ENCODE data around the gene HSPB9.

Gene HSPB9

GRCh38 chr17:42079541-42079940 lies 43.1 kb upstream of the HSPB9 start:
- TF ChIP-seq, protein P1, sequence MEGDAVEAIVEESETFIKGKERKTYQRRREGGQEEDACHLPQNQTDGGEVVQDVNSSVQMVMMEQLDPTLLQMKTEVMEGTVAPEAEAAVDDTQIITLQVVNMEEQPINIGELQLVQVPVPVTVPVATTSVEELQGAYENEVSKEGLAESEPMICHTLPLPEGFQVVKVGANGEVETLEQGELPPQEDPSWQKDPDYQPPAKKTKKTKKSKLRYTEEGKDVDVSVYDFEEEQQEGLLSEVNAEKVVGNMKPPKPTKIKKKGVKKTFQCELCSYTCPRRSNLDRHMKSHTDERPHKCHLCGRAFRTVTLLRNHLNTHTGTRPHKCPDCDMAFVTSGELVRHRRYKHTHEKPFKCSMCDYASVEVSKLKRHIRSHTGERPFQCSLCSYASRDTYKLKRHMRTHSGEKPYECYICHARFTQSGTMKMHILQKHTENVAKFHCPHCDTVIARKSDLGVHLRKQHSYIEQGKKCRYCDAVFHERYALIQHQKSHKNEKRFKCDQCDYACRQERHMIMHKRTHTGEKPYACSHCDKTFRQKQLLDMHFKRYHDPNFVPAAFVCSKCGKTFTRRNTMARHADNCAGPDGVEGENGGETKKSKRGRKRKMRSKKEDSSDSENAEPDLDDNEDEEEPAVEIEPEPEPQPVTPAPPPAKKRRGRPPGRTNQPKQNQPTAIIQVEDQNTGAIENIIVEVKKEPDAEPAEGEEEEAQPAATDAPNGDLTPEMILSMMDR (IDR thresholded peaks at IDR 0.05; ENCODE audit: insufficient read depth, low read length, poor library complexity, severe bottlenecking) = no peak

DNA sequence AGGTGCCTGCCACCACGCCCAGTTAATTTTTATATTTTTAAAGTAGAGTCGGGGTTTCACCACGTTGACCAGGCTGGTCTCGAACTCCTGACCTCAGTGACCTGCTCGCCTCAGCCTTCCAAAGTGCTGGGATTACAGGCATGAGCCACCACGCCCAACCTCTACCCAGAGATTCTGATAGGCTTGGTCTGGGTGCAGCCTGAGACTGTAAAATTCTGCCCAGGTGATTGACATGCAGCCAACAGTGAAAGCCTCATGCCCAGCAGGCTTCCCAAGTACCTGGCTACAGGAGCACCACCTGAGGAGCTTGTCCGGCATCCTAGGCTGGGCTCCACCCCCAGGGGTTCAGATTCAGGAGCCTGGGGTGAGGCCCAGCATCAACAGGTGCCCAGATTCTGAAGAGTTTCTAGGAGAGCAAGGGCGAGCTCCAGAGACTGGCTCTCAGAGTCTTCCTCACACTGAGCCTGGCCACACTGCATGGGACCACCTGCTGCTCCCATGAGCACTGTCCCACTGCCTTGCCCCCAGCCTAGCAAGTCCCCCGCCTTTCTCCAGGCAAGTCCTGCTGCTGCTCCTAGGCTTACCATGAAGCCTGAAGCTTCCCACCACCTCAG lies 41.0 kb upstream of the HSPB9 start:
- 0 out of 2 replicates have a peak, but pooled peaks cover 1% of the 10 kb centered on the region for H3K27me3 ChIP-seq (replicated peaks; ENCODE audit: control insufficient read depth, insufficient read depth, low read length)
- H3K36me3 ChIP-seq (ENCODE audit: control insufficient read depth, insufficient read depth, low read length) = no peaks in the 10 kb centered on the region
- no peak for DNase-seq (ENCODE audit: extremely low read depth, insufficient read length)
- no peak overlapping the region for H3K4me3 ChIP-seq (replicated peaks; ENCODE audit: low read depth, low read length)
- TF ChIP-seq, protein P1 (IDR thresholded peaks at IDR 0.05; ENCODE audit: insufficient read depth, low read length, poor library complexity, severe bottlenecking) = no peak

More at GRCh38 chr17:42079541-42079940, 43.1 kb upstream of the HSPB9 start:
- Histone ChIP-seq H3K27me3 (replicated peaks; ENCODE audit: control insufficient read depth, insufficient read depth, low read length) (0 out of 2 replicates have a peak, but pooled peaks cover 1% of the 10 kb centered on the region), H3K36me3 (ENCODE audit: control insufficient read depth, insufficient read depth, low read length) (no peaks in the 10 kb centered on the region), H3K4me3 (replicated peaks; ENCODE audit: low read depth, low read length) (no peak overlapping the region)
- DNase-seq (ENCODE audit: extremely low read depth, insufficient read length) = no peak

GRCh38 chr17:42087042-42087701 lies 35.4 kb upstream of the HSPB9 start:
- TF ChIP-seq, protein P1 (IDR thresholded peaks at IDR 0.05; ENCODE audit: insufficient read depth, low read length, poor library complexity, severe bottlenecking) = no peak
- Histone ChIP-seq H3K36me3 (ENCODE audit: control insufficient read depth, insufficient read depth, low read length) (no peaks in the 10 kb centered on the region), H3K4me3 (replicated peaks; ENCODE audit: low read depth, low read length) (no peak overlapping the region), H3K27me3 (replicated peaks; ENCODE audit: control insufficient read depth, insufficient read depth, low read length) (no peaks in the 10 kb centered on the region)
- DNase-seq (ENCODE audit: extremely low read depth, insufficient read length) = no peak

DNA sequence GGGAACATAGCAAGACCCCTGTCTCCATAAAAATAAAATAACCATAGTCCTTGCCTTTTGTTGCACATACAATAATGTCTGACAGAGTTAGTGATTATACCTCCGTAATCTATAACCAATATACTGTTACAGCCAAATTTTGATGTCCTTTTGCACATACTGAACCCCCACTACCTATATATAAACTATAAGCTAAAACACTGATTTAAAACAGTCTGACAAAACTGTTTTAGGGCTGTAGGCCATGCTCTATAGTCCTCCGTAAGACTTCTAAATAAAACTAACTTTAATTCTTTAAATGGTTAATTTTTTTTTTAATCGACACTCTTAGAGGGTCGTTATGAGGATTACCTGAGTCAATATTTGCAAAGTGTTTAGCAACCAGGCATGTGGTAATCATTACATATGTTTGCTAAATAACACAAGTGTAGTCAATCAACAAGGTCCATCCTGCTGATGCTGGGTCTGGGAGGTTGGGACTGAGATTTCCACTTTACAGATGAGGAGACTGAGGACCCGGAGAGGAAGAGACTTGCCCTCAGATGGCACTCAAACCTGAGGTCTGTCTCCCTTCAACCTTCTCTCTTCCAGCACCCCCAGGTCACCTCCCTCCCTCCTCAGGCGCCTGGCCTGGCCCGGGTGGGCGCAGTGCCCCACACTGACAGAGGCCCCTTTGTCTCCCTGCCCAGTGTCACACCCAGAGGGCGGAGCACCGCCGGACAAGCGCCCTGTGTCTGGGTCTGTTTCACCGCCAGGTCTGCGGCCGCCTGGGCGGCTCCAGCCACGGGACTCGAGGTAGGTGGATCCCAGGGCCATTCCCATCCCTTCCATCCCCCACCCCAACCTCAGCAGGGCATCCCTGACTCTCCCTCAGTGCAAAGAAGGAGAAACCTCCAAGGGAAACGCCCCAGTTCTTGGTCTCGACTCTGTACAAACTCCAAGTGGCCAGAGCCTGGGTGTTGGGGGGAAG lies 34.6 kb upstream of the HSPB9 start:
- Histone ChIP-seq H3K36me3 (ENCODE audit: control insufficient read depth, insufficient read depth, low read length) (no peaks in the 10 kb centered on the region), H3K27me3 (replicated peaks; ENCODE audit: control insufficient read depth, insufficient read depth, low read length) (no peaks in the 10 kb centered on the region; the same call in 1 of the 2 replicates), H3K4me3 (replicated peaks; ENCODE audit: low read depth, low read length) (no peak overlapping the region)
- TF ChIP-seq, protein P1 (IDR thresholded peaks at IDR 0.05; ENCODE audit: insufficient read depth, low read length, poor library complexity, severe bottlenecking) = no peak
- no peak for DNase-seq (ENCODE audit: extremely low read depth, insufficient read length)

GRCh38 chr17:42088736-42089135 lies 33.9 kb upstream of the HSPB9 start:
- DNase-seq (ENCODE audit: extremely low read depth, insufficient read length) = no peak
- no peak overlapping the region for H3K4me3 ChIP-seq (replicated peaks; ENCODE audit: low read depth, low read length)
- no peaks in the 10 kb centered on the region for H3K36me3 ChIP-seq (ENCODE audit: control insufficient read depth, insufficient read depth, low read length)
- TF ChIP-seq, protein P1 (IDR thresholded peaks at IDR 0.05; ENCODE audit: insufficient read depth, low read length, poor library complexity, severe bottlenecking) = no peak
- H3K27me3 ChIP-seq (replicated peaks; ENCODE audit: control insufficient read depth, insufficient read depth, low read length) = no peaks in the 10 kb centered on the region; the same call in 1 of the 2 replicates
